NCI-H774 (cell line): ENCODE data around the gene CUX1.
"Not testable (repeated sequence)": the region's sequence is repeated elsewhere in the genome, so short reads cannot be mapped to it uniquely, and the experiment has no call there.

Experiments
- DNase-seq: peaks from one replicate; lab custom pipeline; 2025; lab: John Stamatoyannopoulos, UW

Gene CUX1

DNA sequence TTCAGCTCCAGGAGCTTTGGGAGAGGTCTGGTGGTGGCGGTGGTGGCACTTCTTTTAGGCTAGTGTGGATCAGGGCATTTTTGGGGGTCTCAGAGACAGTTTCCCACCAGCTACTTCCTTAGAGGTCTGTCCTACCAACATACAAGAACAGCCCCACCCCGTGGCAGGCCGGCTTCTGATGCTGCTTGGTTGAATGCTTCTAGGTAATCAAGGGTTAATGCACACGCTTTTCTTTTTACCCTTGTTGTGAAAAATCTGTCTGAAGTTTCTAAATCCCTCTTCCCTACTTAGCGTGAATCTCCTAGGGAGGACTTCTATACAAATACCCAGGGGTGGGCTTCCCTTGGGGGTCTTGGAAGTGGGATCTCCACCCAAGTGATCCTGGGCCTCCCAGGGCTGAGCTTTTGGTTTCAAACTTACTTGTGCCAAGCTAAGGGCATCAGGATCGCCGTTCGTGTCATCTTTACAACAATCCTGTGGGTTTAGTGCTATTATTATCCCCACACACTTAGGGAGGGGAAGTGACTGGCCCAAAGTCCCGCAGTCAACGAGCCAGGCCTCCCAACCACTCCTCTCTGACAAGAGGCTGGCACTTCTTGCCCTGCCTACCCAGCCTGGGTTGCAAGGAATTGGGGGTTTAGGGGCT lies 471.0 kb downstream of the CUX1 start:
- no peak for DNase-seq

DNA sequence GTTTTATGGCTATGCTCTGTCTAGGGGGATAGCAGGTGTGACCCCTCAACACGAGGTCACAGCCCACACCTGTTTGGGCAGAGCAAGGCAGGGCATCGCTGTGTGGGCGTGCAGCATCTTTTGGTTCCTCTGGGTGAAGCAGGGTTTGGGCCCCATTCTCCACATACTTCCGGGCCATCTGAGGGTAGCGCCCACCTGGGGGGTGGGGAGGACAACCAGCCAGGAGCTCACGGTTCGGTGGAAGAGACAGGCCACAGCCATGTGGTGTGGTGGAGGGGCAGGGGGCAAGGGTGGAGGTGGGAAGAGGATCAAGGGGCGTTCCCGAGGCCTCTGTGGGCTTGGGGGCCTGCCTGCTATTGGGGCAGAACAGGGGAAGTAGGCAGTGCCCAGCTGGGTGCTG lies 471.6 kb downstream of the CUX1 start:
- DNase-seq: no peak

DNA sequence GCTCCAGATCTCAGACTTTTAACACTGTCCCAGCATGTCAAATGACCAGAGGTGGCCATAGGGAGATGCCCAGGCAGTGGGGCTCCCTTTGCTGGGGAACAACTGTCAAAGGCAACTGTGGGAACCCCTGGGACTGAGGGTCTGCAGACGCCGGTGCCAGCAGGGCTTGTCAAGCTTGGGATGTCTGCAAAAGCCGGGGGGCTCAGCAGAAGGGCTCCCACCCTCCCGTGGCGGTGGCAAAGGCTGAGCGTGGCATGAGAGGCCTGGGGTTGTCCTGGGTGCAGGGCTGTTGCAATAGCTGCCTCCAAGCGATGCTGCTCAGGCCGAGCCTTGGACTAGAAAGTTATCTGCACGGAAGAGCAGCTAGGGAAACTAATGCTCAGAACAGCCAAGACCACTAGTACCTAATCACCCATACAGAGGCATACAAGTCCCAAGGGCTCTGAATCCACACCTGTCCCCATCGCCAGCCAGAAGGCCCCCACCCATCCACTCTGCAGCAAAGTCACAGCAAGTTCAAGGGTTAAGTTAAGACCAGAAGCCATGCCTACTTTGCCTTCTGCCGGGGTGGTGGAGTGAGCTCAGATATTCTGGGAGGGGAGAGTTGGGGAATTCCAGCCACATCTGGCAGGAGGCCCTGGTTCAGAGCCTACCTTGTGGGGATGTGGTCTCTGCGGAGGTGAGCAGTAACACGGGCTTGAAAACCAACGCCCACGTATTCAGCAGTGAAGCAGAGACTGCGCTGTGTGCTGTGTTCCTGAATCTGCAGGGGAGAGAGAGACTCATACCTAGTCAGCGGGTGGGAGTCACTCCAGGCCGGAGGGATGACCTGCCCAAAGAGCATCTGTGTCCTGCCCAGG lies 473.9 kb downstream of the CUX1 start:
- no peak for DNase-seq

DNA sequence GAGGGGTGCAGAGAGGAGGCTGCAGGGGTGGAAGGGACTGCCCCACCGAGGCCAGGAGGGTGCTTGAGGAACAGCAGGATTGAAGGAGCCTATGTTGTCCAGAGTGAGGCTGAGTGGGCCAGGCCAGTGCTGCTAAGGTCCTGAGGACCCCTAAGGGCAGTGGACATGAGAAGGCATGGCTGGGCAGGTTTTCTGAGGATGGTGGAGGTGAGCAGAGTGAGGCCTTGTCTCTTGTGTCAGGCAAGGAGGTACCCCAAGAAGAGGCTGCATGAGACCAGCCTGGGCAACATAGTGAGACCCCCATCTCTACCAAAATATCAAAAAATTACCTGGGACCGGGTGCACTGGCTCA lies 474.5 kb downstream of the CUX1 start:
- DNase-seq: no peak

DNA sequence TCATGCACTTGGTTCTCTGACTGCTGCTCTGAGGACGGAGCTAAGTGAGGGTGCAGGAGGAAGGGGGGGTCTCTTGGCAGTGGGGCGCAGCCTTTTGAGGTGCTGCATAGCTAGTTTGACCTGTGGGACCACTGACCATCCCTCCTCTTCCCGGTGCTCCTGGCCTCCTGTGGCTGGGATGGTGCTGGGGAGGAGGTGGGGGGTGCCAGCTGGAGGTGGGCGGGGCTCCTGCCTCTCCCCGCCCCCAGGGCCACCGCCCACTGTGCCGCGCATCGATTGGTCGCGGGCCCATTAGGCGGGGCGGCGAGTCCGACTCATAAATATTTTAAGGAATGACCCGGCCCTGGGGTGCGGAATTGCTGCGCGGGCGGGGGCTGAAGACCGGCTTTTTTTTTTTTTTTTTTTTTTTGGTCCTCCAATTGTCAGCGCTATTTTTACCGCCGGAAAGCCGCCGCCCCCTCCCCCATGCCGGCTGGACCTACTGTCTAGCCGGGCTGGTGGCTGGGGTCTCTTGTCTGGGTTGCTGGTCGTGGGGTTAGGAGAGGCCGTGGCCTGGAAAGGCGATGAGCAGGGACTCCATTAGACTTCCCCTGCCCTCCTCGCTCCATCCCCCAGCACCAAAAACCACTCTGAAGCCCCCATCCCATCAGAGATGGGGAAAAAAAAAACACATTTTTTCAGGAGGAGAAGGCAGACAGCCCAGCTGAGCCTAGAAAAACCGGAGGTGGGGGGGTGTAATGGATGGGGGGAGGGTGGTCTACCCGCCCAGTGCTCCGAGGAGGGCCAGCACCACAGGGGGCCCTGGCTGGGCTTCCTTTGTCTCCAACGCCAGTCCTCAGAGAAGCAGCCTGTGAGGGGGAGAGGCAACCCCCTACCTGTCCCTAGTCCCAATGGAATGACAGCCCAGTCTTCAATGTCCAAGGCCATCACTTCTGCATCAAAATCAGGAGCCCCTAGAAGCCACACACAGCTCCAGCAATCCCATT lies 475.7 kb downstream of the CUX1 start:
- no peak for DNase-seq

DNA sequence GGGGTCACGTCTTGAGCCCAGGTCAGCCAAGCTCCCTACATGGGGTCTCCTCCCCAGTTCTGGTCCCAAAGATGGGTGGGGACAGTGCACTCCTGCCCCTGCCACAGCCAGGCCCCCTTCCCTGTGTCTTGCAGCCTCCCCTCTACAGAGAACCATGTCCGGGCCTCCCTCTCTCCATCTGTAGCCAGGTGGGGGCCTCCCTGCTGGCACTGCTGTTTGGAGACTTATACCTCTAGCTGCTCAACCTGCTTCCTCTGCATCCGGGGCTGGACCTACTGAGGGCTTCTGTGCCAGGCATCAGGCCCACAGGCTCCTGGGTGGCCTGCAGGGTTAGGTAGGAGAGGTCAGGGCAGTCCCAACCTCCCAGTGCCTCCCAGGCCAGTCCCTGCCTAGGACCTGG lies 477.2 kb downstream of the CUX1 start:
- DNase-seq: no peak

DNA sequence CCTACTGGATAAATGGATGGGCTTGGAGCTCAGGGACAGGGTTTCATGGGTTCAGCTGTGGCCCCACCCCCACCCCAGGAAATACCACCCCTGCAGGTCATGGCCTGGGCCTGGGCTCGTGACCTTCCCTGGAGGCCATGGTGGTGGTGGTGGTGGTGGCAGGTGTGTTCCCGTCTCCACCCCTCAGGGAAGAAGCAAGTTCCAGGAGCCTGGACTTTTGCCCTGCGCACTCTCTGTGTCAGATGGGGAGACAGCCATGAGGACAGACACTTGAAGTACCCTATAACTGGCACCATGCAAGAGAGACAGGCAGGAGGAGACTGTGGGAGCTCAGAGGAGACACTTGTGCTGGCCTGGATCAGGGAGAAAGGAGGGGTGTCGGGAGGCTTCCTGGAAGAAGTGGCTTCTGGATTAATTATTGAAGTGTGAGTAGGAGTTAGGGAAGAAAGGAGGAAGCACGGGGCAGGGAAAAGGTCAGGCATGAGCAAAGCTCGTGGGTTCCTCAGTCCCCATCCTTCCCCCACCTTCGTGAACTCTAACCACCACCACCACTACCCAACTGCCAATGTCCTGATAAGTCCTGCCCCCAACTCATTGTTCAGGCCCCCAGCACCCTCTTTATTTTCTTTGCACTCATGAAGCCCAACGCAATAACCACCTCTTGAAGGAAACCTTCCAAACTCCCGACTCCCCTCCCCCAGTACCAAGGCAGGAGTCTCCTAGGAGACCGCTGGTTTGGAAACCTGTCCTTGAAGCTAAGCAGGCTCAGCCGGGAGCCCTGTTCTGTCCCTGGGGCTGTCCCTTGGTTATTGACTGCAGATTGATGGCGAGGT lies 478.1 kb downstream of the CUX1 start:
- DNase-seq: no peak

DNA sequence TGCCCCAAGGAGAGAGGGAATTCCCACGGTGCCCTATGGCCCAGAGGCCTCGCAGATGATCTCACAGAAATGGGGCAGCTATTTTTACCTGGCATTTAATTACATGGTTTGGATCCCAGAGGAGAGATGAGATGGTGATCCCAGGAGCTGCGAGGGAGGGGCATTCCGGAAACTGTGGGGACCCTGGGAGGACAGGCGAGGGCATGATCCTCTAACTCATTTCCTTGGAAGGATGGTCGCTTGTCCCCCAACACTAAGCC lies 478.7 kb downstream of the CUX1 start:
- no peak for DNase-seq

DNA sequence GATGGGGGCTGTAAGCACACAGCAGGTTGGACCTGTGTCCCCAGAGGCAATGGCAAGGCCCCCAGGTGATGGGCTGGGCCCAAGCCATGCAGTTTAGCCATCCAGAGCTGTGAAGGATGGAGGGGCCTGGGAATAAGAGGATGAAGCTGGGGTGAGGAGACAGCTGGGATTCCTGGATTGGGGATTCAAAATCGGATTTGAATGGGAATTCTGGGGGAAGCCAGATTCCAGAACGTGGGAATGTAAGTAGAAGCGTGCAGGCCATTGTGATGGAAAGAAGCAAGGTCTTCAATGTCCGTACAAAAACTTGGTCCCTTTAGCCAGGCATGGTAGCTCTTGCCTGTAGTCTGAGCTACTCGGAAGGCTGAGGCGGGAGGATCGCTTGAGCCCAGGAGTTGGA lies 479.1 kb downstream of the CUX1 start:
- DNase-seq: no peak

DNA sequence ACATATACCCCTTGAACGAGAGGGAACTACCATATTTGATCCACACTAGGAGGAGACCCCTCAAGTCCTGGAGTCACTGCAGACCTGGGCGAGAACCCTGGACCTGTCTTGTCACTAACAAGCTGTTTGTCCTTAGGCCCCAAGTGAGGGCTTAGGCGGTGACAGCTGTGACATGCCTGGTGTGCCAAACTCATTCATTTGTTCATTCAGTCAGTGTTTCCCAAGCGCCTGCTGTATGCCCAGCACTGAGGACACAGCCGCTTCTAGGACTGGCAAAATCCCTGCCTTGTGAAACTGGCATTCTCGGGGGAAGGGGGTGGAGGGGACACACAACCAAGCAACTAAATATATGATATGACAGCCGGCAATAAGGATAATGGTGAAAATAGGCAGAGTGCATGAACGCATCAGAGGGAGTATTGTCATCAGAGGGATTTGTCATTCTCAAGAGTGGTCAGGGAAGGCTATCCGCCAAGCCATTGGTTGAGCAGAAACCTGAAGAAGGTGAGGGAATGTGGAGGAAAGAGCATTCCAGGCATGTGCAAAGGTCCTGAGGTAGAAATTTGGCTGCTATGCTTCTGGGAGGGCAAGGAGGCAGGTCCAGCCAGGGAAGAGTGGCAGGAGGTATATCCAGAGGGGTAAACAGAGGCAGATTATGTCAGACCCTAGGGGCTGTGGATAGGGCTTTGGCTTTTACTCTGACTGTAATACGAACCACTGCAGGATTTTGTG lies 480.2 kb downstream of the CUX1 start:
- DNase-seq: no peak

DNA sequence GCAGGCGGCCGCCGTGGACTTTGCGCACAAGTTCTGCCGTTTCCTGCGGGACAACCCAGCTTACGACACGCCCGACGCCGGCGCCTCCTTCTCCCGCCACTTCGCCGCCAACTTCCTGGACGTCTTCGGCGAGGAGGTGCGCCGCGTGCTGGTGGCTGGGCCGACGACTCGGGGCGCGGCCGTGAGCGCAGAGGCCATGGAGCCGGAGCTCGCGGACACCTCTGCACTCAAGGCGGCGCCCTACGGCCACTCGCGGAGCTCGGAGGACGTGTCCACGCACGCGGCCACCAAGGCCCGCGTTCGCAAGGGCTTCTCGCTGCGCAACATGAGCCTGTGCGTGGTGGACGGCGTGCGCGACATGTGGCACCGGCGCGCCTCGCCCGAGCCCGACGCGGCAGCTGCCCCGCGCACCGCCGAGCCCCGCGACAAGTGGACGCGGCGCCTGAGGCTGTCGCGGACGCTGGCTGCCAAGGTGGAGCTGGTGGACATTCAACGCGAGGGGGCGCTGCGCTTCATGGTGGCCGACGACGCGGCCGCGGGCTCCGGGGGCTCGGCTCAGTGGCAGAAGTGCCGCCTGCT lies 483.3 kb downstream of the CUX1 start:
- no peak for DNase-seq

DNA sequence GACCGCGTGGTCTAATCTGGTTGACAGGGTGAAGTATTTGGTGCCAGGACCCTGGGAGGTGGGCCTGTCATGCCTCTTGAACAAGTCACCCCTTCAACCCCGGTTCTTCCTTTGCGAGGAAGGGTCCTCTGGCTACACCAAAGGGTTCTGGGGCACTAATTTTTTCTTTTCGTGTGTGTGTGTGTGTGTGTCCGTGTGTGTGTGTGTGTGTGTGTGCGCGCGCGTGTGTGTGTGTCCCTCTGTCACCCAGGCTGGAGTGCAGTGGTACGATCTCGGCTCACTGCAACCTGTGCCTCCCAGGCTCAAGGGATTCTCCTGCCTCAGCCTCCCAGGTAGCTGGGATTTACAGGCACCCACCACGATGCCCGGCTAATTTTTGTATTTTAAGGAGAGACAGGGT lies 483.9 kb downstream of the CUX1 start:
- not testable (repeated sequence) for DNase-seq

DNA sequence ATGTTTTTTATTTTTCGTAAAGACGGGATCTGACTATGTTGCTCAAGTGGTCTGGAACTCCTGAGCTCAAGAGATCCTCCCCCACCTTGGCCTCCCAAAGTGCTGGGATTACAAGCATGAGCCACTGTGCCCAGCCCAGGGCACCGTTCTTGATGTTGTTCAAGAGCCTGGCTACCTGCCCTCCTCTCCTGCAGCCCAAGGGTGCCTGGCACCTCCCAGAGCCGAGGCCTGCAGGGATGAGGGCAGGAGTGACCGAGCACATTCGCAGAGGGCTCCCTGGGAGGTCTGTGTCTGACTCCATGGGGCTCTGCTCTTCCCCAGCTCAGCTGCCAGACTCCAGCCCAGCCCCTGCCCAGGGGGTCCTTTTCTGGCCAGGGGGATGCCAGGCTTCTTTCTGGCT lies 484.6 kb downstream of the CUX1 start:
- no peak for DNase-seq

DNA sequence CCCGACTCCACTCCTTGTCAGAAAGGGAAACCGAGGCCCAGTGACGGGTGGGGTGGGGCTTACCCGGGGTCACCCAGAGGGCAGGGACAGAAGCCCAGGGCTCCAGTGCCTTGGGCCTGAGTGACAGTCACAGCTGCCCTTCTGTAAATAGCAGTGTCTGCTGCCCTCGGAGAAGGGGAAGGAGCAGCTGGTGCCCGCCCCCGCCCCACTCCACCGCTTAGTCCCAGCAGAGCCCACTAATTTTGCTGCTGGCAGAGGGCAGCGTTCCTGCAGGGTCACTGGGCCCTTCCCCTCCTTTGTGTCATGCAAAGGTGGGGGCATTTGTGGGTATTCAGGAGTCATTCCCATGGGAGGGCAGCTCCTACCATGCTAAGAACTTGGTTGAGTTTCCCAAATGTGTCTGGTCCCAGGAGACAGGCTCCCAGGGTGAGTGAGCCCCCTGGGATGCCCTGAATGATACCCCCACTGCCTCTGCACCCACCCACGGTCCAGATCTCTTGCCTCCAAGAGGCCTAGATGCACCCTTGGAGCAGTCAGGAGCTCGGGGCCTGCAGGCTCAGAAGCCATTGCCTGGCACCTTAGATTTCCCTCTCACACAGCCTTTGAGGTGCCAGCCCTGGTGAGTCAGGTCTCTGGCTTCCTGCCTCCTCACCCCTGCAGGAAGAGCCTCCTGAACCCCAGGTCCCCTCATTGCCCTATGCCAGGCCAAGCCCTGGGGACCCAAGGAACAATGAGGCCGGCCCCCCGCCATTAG lies 486.4 kb downstream of the CUX1 start:
- DNase-seq: no peak

DNA sequence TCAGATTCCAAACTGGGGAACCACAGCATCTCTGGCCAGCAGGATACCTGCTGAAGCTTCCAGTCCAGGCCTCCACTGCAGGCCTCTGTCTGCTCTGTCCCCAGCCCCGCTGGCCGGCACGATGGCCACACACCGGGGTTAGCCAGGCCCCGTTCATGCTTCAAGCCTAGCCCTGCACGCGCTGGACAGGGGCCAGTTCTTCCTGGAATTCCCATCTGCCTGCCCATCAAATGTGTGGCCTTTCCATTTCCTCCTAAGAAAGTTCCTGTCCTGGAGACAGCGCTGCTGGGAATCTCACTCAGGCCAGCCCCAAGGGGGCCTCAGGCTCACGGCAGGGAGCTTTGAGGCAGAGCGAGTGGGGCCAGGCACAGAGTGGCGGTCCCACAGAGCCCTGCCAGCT lies 487.2 kb downstream of the CUX1 start:
- DNase-seq: no peak

DNA sequence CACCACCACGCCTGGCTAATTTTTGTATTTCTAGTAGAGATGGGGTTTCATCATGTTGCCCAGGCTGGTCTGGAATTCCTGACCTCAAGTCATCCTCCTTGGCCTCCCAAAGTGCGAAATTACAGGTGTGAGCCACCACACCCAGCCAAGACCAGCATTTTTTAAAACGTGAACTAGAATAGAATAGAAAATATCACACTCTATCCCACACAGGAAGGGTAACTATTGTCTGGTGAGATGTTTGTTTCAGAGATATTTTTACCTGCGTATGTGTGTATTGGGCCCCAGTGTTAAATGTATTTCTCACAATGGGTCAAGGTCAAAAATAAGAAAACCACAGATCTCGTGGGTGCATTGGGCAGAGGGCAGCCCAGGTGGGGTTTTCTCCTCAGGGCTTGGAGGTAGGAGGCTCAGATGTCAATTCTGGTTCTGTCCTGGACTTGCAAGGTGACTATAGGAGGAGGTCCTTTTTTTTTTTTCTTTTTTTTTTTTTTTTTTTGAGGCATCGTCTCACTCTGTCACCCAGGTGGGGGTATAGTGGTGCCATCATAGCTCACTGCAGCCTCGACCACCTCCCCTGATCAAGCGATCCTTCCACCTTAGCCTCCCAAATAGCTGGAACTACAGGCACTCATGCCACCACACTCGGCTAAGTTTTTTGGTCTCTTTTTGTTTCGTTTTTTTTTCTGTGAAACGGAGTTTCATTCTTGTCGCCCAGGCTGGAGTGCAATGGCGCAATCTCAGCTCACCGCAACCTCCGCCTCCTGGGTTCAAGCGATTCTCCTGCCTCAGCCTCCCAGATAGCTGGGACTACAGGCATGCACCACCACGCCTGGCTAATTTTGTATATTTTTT lies 488.2 kb downstream of the CUX1 start:
- no peak for DNase-seq

DNA sequence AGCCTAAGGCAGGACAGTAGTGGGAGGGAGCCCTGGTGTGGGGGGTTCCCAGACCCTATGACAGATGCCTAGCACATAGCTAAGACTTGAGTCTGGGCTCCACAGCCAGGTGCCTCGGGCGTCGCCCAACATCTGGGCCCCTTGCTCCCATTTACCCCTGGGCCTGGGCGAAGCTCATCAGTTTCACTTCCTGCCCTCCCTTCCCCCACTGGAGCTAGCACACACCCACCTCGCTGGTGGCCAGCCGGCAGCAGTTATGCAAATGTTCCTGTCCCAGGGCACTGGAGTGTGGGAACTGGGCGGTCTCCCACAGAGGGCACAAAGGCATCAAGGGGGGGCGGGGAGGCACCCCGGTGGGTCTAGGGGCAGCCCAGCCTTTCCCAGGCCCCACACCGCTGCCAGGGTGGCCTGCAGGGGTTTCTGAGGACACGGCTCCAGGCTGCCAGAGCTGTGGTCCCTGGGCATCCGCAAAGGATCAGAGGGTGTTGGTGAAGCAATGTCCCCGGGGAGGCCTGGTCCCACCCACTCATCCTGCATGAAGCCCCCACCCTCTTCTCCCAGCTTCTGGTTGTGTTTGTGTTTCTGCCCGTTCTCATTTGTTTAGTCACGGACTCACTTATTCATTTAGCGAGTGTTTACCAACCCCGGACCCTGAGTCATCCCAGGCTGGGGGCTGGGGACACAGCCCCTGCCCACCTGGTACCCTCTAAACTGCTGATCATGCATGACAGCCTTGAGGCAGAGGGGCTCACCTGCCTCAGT lies 489.7 kb downstream of the CUX1 start:
- DNase-seq: peak; percentile 52

DNA sequence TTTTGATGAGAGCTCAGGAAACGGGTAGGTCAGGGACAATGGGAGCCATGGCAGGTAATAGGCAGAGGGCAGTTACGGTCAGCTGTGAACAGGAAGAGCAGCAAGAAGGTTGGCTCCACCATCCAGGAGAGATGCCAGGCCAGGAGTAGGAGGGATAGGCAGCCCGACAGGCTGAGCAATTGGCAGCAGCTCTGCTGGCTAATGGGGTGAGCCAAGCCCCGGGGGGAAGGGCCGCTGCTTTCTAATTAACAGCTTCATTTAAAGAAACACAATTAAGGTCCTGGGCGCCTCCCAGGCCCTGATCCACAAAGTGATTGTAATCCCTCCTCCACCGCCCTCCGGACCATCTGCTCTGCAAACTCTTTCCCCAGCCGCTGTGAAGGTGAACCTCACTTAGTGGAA lies 493.0 kb downstream of the CUX1 start:
- DNase-seq: no peak
